Keratinocyte (primary cell): Measurements from ENCODE around the gene EPB41. TPM values are rescaled to one million over a fixed set of nuclear protein-coding genes. Genes with fewer than 3 reads are reported as not detected.

ENCODE experiments used
- DNase-seq: peaks from one replicate; pipeline ENCODE4 v3.0.0-alpha.2; 2011; ENCODE audit warnings: low read depth, missing footprints, low spot score
- FAIRE-seq: peaks from 2 replicates; lab custom pipeline; 2011; peaks lifted over from hg19 to GRCh38; lab: Jason Lieb, UNC
- H2AFZ ChIP-seq: 2 replicates; pipeline ENCODE4 v1.6.0; 2012; ENCODE audit warnings: low read length, control low read depth, inconsistent platforms; ENCODE audit not compliant: control insufficient read depth
- H3K27ac ChIP-seq: 2 replicates; pipeline ENCODE4 v1.5.1; 2011; ENCODE audit warnings: low read length; ENCODE audit not compliant: control insufficient read depth, insufficient read depth
- H3K27me3 ChIP-seq: 3 replicates; pipeline ENCODE4 v1.6.0; 2011; ENCODE audit warnings: low read length; ENCODE audit not compliant: control insufficient read depth, insufficient read depth; ENCODE audit errors: extremely low read depth
- H3K36me3 ChIP-seq, 2 experiments: 2 replicates in 1 of 2; 3 replicates in 1 of 2; pipeline ENCODE4 v1.5.1; 2011; ENCODE audit warnings: low read length in 2 of 2, mild to moderate bottlenecking in 1 of 2; ENCODE audit not compliant: control insufficient read depth in 2 of 2, insufficient read depth in 2 of 2; ENCODE audit errors: extremely low read depth in 1 of 2
- H3K4me1 ChIP-seq: 3 replicates; pipeline ENCODE4 v1.5.1; 2011; ENCODE audit warnings: low read length; ENCODE audit not compliant: control insufficient read depth, insufficient read depth; ENCODE audit errors: extremely low read depth
- H3K4me2 ChIP-seq: 3 replicates; pipeline ENCODE4 v1.6.0; 2011; ENCODE audit warnings: low read depth, low read length; ENCODE audit not compliant: control insufficient read depth, insufficient read depth; ENCODE audit errors: extremely low read depth
- H3K4me3 ChIP-seq, 3 experiments: fragments of 200-600 bp in 1 of 3; sonication (generic) in 1 of 3; 2 replicates in 2 of 3; 3 replicates in 1 of 3; pipeline ENCODE4 v1.5.1; 2011 to 2016; ENCODE audit warnings: low read length in 3 of 3, mild to moderate bottlenecking in 3 of 3, control low read depth in 2 of 3, inconsistent platforms in 1 of 3, low read depth in 1 of 3, mixed read lengths in 1 of 3, mixed run types in 1 of 3, moderate library complexity in 1 of 3; ENCODE audit not compliant: control insufficient read depth in 2 of 3, insufficient read depth in 2 of 3; ENCODE audit errors: extremely low read depth in 1 of 3
- H3K79me2 ChIP-seq: 2 replicates; pipeline ENCODE4 v1.6.0; 2012; ENCODE audit warnings: low read length; ENCODE audit not compliant: control insufficient read depth, insufficient read depth
- H3K9ac ChIP-seq: 3 replicates; pipeline ENCODE4 v1.6.0; 2011; ENCODE audit warnings: low read length; ENCODE audit not compliant: control insufficient read depth, insufficient read depth; ENCODE audit errors: extremely low read depth
- H3K9me1 ChIP-seq: 3 replicates; pipeline ENCODE4 v1.6.0; 2011; ENCODE audit warnings: low read length; ENCODE audit not compliant: control insufficient read depth, insufficient read depth; ENCODE audit errors: extremely low read depth
- H3K9me3 ChIP-seq: 2 replicates; pipeline ENCODE4 v1.5.1; 2012; ENCODE audit warnings: low read depth, low read length; ENCODE audit not compliant: control insufficient read depth
- H4K20me1 ChIP-seq: 3 replicates; pipeline ENCODE4 v1.6.0; 2011; ENCODE audit warnings: low read length; ENCODE audit not compliant: control insufficient read depth, insufficient read depth; ENCODE audit errors: extremely low read depth
- EZH2 ChIP-seq: IDR thresholded peaks from one replicate; pipeline ENCODE4 v1.6.1; 2012; ENCODE audit warnings: inconsistent platforms, mild to moderate bottlenecking, low read length, moderate library complexity
- dilution Hi-C: fragments of 300-500 bp; cut with MboI; formaldehyde crosslinking; loops from one replicate; pipeline ENCODE4 v1.7.0; 2020; ENCODE audit warnings: low sequenced_read_pairs; ENCODE audit not compliant: extremely low pct_ligation_motif_present
- polyA plus RNA-seq, 5 experiments: library from polyadenylated mRNA; depleted of rRNA in 3 of 5; stranded (reverse) in 3 of 5; stranded (forward) in 1 of 5; unstranded in 1 of 5; fragments of >200 nt; gene quantifications; 1 replicate in 1 of 5; 2 replicates in 3 of 5; 3 replicates in 1 of 5; pipeline versions ENCODE4 v1.2.1 to v1.2.3, GENCODE V29; 2011 to 2012; ENCODE audit warnings: missing spikeins in 2 of 5, low read depth in 1 of 5, low replicate concordance in 1 of 5
- TF ChIP-seq, protein P1 (sequence below), 3 experiments: IDR thresholded peaks in 1 of 3; conservative IDR thresholded peaks in 1 of 3; optimal IDR thresholded peaks in 1 of 3; 2 replicates in 2 of 3; 3 replicates in 1 of 3; pipeline versions ENCODE3 to v1.5.1; 2011; ENCODE audit warnings: low read length in 3 of 3, mild to moderate bottlenecking in 3 of 3, moderate library complexity in 2 of 3, control low read depth in 1 of 3, inconsistent platforms in 1 of 3; ENCODE audit not compliant: insufficient read depth in 2 of 3; ENCODE audit errors: extremely low read depth in 1 of 3

Gene EPB41
- polyA plus RNA-seq, 1 donor (not counting 4 experiments of a cell fraction or from before 2014, with no cell fraction given), result 21.1 TPM

- dilution Hi-C loops, result no loop called here
- Histone ChIP-seq H3K27me3 (no peaks in the 10 kb centered on the region), H3K4me1 (peaks cover 28% of the 10 kb centered on the region), H3K36me3 (no peaks in the 10 kb centered on the region), H3K79me2 (peaks cover under 1% of the 10 kb centered on the region), H3K9me1 (no peaks in the 10 kb centered on the region), H2AFZ (peak overlapping the region; percentile 60), H4K20me1 (no peaks in the 10 kb centered on the region), H3K27ac (no peak overlapping the region), H3K9ac (no peak overlapping the region), H3K4me2 (no peak overlapping the region), H3K4me3 (no peak overlapping the region), H3K9me3 (no peaks in the 10 kb centered on the region)
- DNase-seq, result peak; percentile 78
- peak; percentile 87 for FAIRE-seq
- TF ChIP-seq, protein P1, sequence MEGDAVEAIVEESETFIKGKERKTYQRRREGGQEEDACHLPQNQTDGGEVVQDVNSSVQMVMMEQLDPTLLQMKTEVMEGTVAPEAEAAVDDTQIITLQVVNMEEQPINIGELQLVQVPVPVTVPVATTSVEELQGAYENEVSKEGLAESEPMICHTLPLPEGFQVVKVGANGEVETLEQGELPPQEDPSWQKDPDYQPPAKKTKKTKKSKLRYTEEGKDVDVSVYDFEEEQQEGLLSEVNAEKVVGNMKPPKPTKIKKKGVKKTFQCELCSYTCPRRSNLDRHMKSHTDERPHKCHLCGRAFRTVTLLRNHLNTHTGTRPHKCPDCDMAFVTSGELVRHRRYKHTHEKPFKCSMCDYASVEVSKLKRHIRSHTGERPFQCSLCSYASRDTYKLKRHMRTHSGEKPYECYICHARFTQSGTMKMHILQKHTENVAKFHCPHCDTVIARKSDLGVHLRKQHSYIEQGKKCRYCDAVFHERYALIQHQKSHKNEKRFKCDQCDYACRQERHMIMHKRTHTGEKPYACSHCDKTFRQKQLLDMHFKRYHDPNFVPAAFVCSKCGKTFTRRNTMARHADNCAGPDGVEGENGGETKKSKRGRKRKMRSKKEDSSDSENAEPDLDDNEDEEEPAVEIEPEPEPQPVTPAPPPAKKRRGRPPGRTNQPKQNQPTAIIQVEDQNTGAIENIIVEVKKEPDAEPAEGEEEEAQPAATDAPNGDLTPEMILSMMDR (optimal IDR thresholded peaks at IDR 0.05 in 1 of 3, IDR thresholded peaks at IDR 0.05 in 1 of 3, conservative IDR thresholded peaks at IDR 0.05 in 1 of 3; ENCODE audit: extremely low read depth in 1 of 3, insufficient read depth in 2 of 3, low read length in 3 of 3), result peak; percentile 97 to 99 (median 98)
- TF ChIP-seq EZH2, result no peak
Measured at GRCh38 chr1:28882009-28882628, 32.2 kb upstream of the EPB41 start.

DNA sequence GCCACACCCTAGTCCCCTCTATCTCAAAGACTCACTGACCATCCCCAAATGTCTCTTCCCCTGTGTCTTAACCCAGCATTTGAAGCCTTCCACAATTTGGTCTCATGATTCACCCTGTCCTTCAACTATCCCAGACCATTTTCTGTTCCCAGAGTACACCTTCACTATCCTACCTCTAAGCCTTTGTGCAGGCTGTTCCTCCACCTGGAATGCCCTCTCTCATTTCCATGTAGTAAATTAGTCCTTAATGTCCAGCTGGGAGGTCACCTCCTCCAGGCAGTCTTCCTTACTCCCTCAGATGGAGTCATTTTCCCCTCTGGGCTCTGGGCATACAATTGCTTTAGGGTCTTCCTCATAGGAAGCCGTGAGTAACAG is 31.1 kb upstream of the EPB41 start:
- TF ChIP-seq, protein P1 (optimal IDR thresholded peaks at IDR 0.05 in 1 of 3, IDR thresholded peaks at IDR 0.05 in 1 of 3, conservative IDR thresholded peaks at IDR 0.05 in 1 of 3; ENCODE audit: extremely low read depth in 1 of 3, insufficient read depth in 2 of 3, low read length in 3 of 3), result no peak
- no peak for FAIRE-seq
- peaks cover 4% of the 10 kb centered on the region for H3K79me2 ChIP-seq
- H3K4me3 ChIP-seq, result no peak overlapping the region
- no peak overlapping the region for H2AFZ ChIP-seq
- no peak overlapping the region for H3K27ac ChIP-seq
- dilution Hi-C loops, result no loop called here
- DNase-seq, result no peak
- no peaks in the 10 kb centered on the region for H3K36me3 ChIP-seq
- no peaks in the 10 kb centered on the region for H3K9me1 ChIP-seq
- peaks cover 31% of the 10 kb centered on the region for H3K4me1 ChIP-seq
- H3K27me3 ChIP-seq, result no peaks in the 10 kb centered on the region
- H4K20me1 ChIP-seq, result no peaks in the 10 kb centered on the region
- no peak overlapping the region for H3K9ac ChIP-seq
- H3K4me2 ChIP-seq, result no peak overlapping the region
- no peaks in the 10 kb centered on the region for H3K9me3 ChIP-seq
